Upper lobe of left lung (tissue), 6 donors: ENCODE data around the gene CPZ. TPM values are rescaled to one million over a fixed set of nuclear protein-coding genes. Genes with fewer than 3 reads are reported as not detected.
A peak's percentile ranks its signal among the peaks of the same experiment; 100 is the strongest.

ENCODE experiments used
- ATAC-seq, 2 donors: fragments of 200-7000 bp; cut with Tn5 transposase; one replicate each; pipeline ENCODE4 v1.9.1; 2022; ENCODE audit warnings: mild to moderate bottlenecking in 2 of 2, moderate library complexity in 2 of 2; ENCODE audit not compliant: low FRiP score in 2 of 2
- DNase-seq, 2 donors: peaks; one replicate each; pipeline ENCODE4 v3.0.0-alpha.2; 2019 to 2020
- H3K27ac ChIP-seq, 4 donors: fragments of 200-600 bp; sonication (generic); one replicate each; pipeline ENCODE4 v1.5.1; 2016 to 2019
- H3K27me3 ChIP-seq, 4 donors: fragments of 200-600 bp; sonication (generic); one replicate each; pipeline ENCODE4 v1.5.1; 2017 to 2019
- H3K36me3 ChIP-seq, 4 donors: fragments of 200-600 bp; sonication (generic); one replicate each; pipeline ENCODE4 v1.5.1; 2016 to 2019
- H3K4me1 ChIP-seq, 4 donors: fragments of 200-600 bp; sonication (generic); one replicate each; pipeline ENCODE4 v1.5.1; 2018 to 2019
- H3K4me3 ChIP-seq, 4 donors: fragments of 200-600 bp; sonication (generic); one replicate each; pipeline ENCODE4 v1.5.1; 2017 to 2019; ENCODE audit warnings: mild to moderate bottlenecking in 2 of 4, moderate library complexity in 1 of 4
- H3K9me3 ChIP-seq, 4 donors: fragments of 200-600 bp; sonication (generic); one replicate each; pipeline ENCODE4 v1.5.1; 2018 to 2019
- CTCF ChIP-seq, 6 experiments: fragments of 450-650 bp in 4 of 6; fragments of 200-600 bp in 2 of 6; sonication (generic) in 2 of 6; IDR thresholded peaks; one replicate each; pipeline ENCODE4 v1.5.1; 2016 to 2019; ENCODE audit warnings: antibody characterized with exemption in 6 of 6
- EP300 ChIP-seq, 4 donors: sonication (generic); formaldehyde crosslinking; IDR thresholded peaks; one replicate each; pipeline ENCODE4 v1.5.1; 2017; ENCODE audit warnings: antibody characterized with exemption in 4 of 4, control low read depth in 2 of 4
- POLR2A ChIP-seq, 4 donors: fragments of 450-650 bp; IDR thresholded peaks; one replicate each; pipeline ENCODE4 v1.5.1; 2016 to 2017; ENCODE audit warnings: antibody characterized with exemption in 4 of 4, mild to moderate bottlenecking in 2 of 4
- POLR2AphosphoS5 ChIP-seq, 2 donors: sonication (generic); formaldehyde crosslinking; IDR thresholded peaks; one replicate each; pipeline ENCODE4 v1.5.1; 2017; ENCODE audit warnings: antibody characterized with exemption in 2 of 2
- WGBS, 2 donors: methylation state at CpG; one replicate each; pipeline ENCODE4 v1.1.5; 2017 to 2018; 5-methylcytosine and 5-hydroxymethylcytosine counted together
- total RNA-seq, 6 donors: library from RNA; depleted of rRNA in 4 of 6; stranded (reverse); fragments of >200 nt in 4 of 6; gene quantifications; one replicate each; pipeline versions ENCODE4 v1.1.0 to v1.2.1, GENCODE V29; 2016 to 2021
- donor health status: DM: no; HTN: no; CAD: no; lungs with moderate emphysema.
- donor health status: DM: no; HTN: yes; CAD: no; lungs with severe emphysema.

CPZ gene
- total RNA-seq, 6 donors from 2014 or later, result 0.78 to 8.6 (median 1.2) TPM; not detected in 2

DNA sequence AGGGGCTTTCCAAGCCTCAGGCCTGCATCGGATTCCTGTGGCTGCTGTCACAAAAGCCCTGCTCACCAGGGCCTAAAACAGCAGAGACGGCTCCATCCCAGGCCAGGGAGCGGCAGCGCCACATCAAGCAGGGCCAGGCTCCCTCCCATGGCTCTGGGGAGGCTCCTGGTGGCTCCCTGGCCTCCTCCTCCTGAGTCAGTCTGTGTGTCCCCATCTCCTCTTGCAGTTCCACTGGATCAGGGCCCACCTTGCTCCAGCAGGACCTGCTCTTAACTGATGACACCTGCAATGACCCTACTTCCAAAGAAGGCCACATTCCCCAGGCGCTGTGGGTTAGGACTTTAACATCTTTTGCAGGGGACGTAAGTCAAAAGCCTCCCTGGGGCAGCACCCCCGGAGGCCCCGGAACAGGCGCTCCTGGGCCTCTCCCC, 51.9 kb downstream of the CPZ start:
- no peak for DNase-seq
- 82 to 90% methylated on average over 2 to 9 of the region's 9 CpGs for WGBS, 2 donors
- ATAC-seq, result no peak
- H3K36me3 ChIP-seq, result no peaks in the 10 kb centered on the region
- H3K27ac ChIP-seq, result no peak overlapping the region
- no peak for TF ChIP-seq POLR2A (IDR thresholded peaks at IDR 0.05)
- TF ChIP-seq POLR2AphosphoS5 (IDR thresholded peaks at IDR 0.05), result no peak
- no peak for TF ChIP-seq CTCF (IDR thresholded peaks at IDR 0.05)
- TF ChIP-seq EP300 (IDR thresholded peaks at IDR 0.05), result no peak
- H3K4me1 ChIP-seq, result no peaks in the 10 kb centered on the region
- no peaks in the 10 kb centered on the region for H3K27me3 ChIP-seq
- no peak overlapping the region for H3K4me3 ChIP-seq
- H3K9me3 ChIP-seq, result no peaks in the 10 kb centered on the region

- no peak overlapping the region for H3K27ac ChIP-seq
- no peaks in the 10 kb centered on the region for H3K27me3 ChIP-seq
- no peak overlapping the region for H3K4me3 ChIP-seq
- ATAC-seq (no peak), DNase-seq (peak in 1 of 2 donors; percentile 62)
- TF ChIP-seq EP300 (IDR thresholded peaks at IDR 0.05), result no peak
- TF ChIP-seq CTCF (IDR thresholded peaks at IDR 0.05), result no peak
- no peak for TF ChIP-seq POLR2AphosphoS5 (IDR thresholded peaks at IDR 0.05)
- TF ChIP-seq POLR2A (IDR thresholded peaks at IDR 0.05), result no peak
- no peaks in the 10 kb centered on the region for H3K9me3 ChIP-seq
- 89 to 93% methylated on average over 16 to 21 of the region's 22 CpGs for WGBS, 2 donors
- no peaks in the 10 kb centered on the region for H3K4me1 ChIP-seq
- H3K36me3 ChIP-seq, result no peaks in the 10 kb centered on the region
Measured at GRCh38 chr4:8644966-8645752, 52.6 kb downstream of the CPZ start.

DNA sequence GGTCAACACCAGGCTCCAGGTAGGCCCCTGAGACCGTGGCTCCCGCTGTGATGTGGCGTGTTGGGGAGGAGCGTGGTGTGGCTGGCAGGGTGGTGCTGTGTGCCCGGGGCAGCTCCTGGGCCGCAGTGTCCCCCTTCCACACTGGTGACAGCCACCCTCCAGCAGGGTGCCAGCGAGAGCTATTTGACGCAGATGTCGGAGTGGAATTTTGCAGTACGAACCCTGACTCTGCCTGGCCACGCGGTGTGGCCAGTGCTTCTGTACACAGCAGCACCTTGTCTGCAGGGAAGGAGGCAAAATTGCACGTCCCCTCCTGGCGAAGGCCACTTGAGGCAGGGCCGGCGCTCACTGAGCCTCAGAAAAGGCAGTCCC, 53.2 kb downstream of the CPZ start:
- Histone ChIP-seq H3K27ac (no peak overlapping the region), H3K36me3 (no peaks in the 10 kb centered on the region), H3K27me3 (no peaks in the 10 kb centered on the region), H3K4me3 (no peak overlapping the region), H3K4me1 (no peaks in the 10 kb centered on the region), H3K9me3 (no peaks in the 10 kb centered on the region)
- peak in 1 of 2 donors; percentile 50 for DNase-seq
- ATAC-seq, result no peak
- TF ChIP-seq CTCF (IDR thresholded peaks at IDR 0.05) (no peak), EP300 (IDR thresholded peaks at IDR 0.05) (no peak), POLR2AphosphoS5 (IDR thresholded peaks at IDR 0.05) (no peak), POLR2A (IDR thresholded peaks at IDR 0.05) (no peak)
- 84 to 87% methylated on average over 11 to 16 of the region's 16 CpGs for WGBS, 2 donors

DNA sequence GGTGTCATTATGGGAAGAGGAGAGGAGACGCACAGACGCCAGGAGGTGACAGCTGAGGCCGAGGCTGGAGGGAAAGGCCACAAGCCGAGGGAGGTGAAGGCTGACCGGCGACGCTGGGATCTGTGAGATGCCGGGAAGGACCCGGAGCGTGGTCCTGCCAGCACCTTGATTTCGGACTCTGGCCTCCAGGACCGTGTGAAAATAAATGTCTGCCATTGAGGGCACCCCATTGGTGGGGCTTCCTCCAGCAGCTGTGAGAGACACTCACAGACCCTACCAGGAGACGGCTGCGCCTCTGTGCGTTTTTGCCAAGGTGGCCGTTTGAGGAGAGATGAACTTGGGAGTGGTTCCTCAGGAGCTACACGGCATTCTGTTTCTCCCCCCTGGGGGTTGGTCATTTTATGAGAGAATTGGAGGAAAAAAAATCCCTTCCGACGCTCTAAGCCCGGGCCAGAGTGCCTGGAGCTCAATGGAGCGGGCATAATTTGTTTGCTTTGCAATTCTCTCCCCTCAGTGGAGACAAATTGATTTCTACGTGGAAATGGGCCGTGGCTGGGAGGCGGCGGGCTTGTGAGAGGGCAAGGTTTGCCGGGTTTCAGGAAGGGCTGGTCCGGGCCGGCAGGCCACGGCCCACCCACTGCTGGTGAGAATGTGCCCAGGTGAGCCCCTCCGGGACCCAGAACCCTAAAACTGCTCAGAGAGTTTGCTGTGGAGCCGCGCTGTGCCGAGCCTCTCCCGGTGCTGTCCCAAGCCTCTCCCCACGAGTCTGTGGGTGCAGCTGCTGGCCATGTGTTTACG, 53.9 kb downstream of the CPZ start:
- TF ChIP-seq POLR2A (IDR thresholded peaks at IDR 0.05) (no peak), POLR2AphosphoS5 (IDR thresholded peaks at IDR 0.05) (no peak), EP300 (IDR thresholded peaks at IDR 0.05) (no peak), CTCF (IDR thresholded peaks at IDR 0.05) (no peak)
- no peaks in the 10 kb centered on the region for H3K9me3 ChIP-seq
- ATAC-seq (no peak), DNase-seq (peak in 1 of 2 donors; percentile 71)
- no peaks in the 10 kb centered on the region for H3K4me1 ChIP-seq
- no peak overlapping the region for H3K27ac ChIP-seq
- H3K36me3 ChIP-seq, result no peaks in the 10 kb centered on the region
- 77 to 81% methylated on average over 32 to 36 of the region's 36 CpGs for WGBS, 2 donors
- H3K4me3 ChIP-seq, result no peak overlapping the region
- no peaks in the 10 kb centered on the region for H3K27me3 ChIP-seq
